ENCODE measurements around the gene MIEF1. TPM values are rescaled to one million over a fixed set of nuclear protein-coding genes. Genes with fewer than 3 reads are reported as not detected.

Gene MIEF1
- total RNA-seq, 1 donor from 2014 or later, result 35.5 TPM

- H3K36me3 Mint-ChIP-seq, result peaks cover 18% of the 10 kb centered on the region
- DNase-seq (ENCODE audit: extremely low spot score, unreplicated experiment), result no peak
- peak overlapping the region; percentile 88 for H3K27ac Mint-ChIP-seq
- H3K27me3 Mint-ChIP-seq, result no peaks in the 10 kb centered on the region
- TF ChIP-seq CTCF (conservative IDR thresholded peaks at IDR 0.05), result no peak
- peaks cover 62% of the 10 kb centered on the region for H3K4me1 Mint-ChIP-seq (ENCODE audit: unreplicated experiment)
- H3K9me3 Mint-ChIP-seq, result no peaks in the 10 kb centered on the region
- H3K4me3 Mint-ChIP-seq, result peak overlapping the region; percentile 50
Measured at GRCh38 chr22:39527481-39527961, 25.4 kb downstream of the MIEF1 start.

GRCh38 chr22:39528080-39528661 lies 26.1 kb downstream of the MIEF1 start:
- peaks cover 60% of the 10 kb centered on the region for H3K4me1 Mint-ChIP-seq (ENCODE audit: unreplicated experiment)

GRCh38 chr22:39528681-39529486 lies 26.8 kb downstream of the MIEF1 start:
- peak; percentile 94 for DNase-seq (ENCODE audit: extremely low spot score, unreplicated experiment)
- H3K27me3 Mint-ChIP-seq, result no peaks in the 10 kb centered on the region
- H3K36me3 Mint-ChIP-seq, result peaks cover 10% of the 10 kb centered on the region
- peak overlapping the region; percentile 80 for H3K27ac Mint-ChIP-seq
- H3K9me3 Mint-ChIP-seq, result no peaks in the 10 kb centered on the region
- H3K4me1 Mint-ChIP-seq (ENCODE audit: unreplicated experiment), result peaks cover 57% of the 10 kb centered on the region
- TF ChIP-seq CTCF (conservative IDR thresholded peaks at IDR 0.05), result peak; percentile 95
- peak overlapping the region; percentile 98 for H3K4me3 Mint-ChIP-seq

More at GRCh38 chr22:39528080-39528661, 26.1 kb downstream of the MIEF1 start:
- DNase-seq (ENCODE audit: extremely low spot score, unreplicated experiment), result no peak
- no peak for TF ChIP-seq CTCF (conservative IDR thresholded peaks at IDR 0.05)
- Mint-ChIP-seq H3K9me3 (no peaks in the 10 kb centered on the region), H3K36me3 (peaks cover 14% of the 10 kb centered on the region), H3K27ac (peak overlapping the region; percentile 88), H3K27me3 (no peaks in the 10 kb centered on the region), H3K4me3 (peak overlapping the region; percentile 57)

- TF ChIP-seq CTCF (conservative IDR thresholded peaks at IDR 0.05), result peak; percentile 44
- no peak for DNase-seq (ENCODE audit: extremely low spot score, unreplicated experiment)
- Mint-ChIP-seq H3K4me1 (ENCODE audit: unreplicated experiment) (peaks cover 59% of the 10 kb centered on the region), H3K9me3 (no peaks in the 10 kb centered on the region), H3K4me3 (peak overlapping the region; percentile 98), H3K27me3 (no peaks in the 10 kb centered on the region), H3K27ac (peak overlapping the region; percentile 80), H3K36me3 (peaks cover 9% of the 10 kb centered on the region)
Measured at GRCh38 chr22:39529487-39529851, 27.4 kb downstream of the MIEF1 start.

- no peak for TF ChIP-seq CTCF (conservative IDR thresholded peaks at IDR 0.05)
- peaks cover 53% of the 10 kb centered on the region for H3K4me1 Mint-ChIP-seq (ENCODE audit: unreplicated experiment)
- no peak for DNase-seq (ENCODE audit: extremely low spot score, unreplicated experiment)
Measured at GRCh38 chr22:39530116-39530515, 28.0 kb downstream of the MIEF1 start.

More at GRCh38 chr22:39530116-39530515, 28.0 kb downstream of the MIEF1 start:
- H3K9me3 Mint-ChIP-seq, result no peaks in the 10 kb centered on the region
- H3K27ac Mint-ChIP-seq, result peak overlapping the region; percentile 80
- no peaks in the 10 kb centered on the region for H3K27me3 Mint-ChIP-seq
- peaks cover 5% of the 10 kb centered on the region for H3K36me3 Mint-ChIP-seq
- peak overlapping the region; percentile 98 for H3K4me3 Mint-ChIP-seq

Data from type B pancreatic cell (in vitro differentiated cells).